ENCODE results near the gene JUNB. TPM values are rescaled to one million over a fixed set of nuclear protein-coding genes. Genes with fewer than 3 reads are reported as not detected.

The JUNB gene
- total and polyA plus RNA-seq, 2 donors, result 107 to 545 TPM

- no peak for DNase-seq (ENCODE audit: extremely low spot score)
- 47% methylated on average over 15 of the region's 15 CpGs for WGBS
- Histone ChIP-seq H3K4me1 (ENCODE audit: insufficient read depth) (no peaks in the 10 kb centered on the region), H3K27ac (ENCODE audit: low read depth) (peak overlapping the region; percentile 65), H3K4me3 (ENCODE audit: low read depth, low read length) (no peak overlapping the region), H3K36me3 (ENCODE audit: insufficient read depth) (no peaks in the 10 kb centered on the region)
Measured at GRCh38 chr19:12779162-12779993, 11.9 kb upstream of the JUNB start.

GRCh38 chr19:12782174-12782423 lies 9.2 kb upstream of the JUNB start:
- no peaks in the 10 kb centered on the region for H3K36me3 ChIP-seq (ENCODE audit: insufficient read depth)
- WGBS, result 3% methylated on average over 12 of the region's 12 CpGs
- peak overlapping the region; percentile 39 for H3K4me3 ChIP-seq (ENCODE audit: low read depth, low read length)
- H3K27ac ChIP-seq (ENCODE audit: low read depth), result peak overlapping the region; percentile 91
- no peak for DNase-seq (ENCODE audit: extremely low spot score)
- no peaks in the 10 kb centered on the region for H3K4me1 ChIP-seq (ENCODE audit: insufficient read depth)

GRCh38 chr19:12782424-12783290 lies 8.6 kb upstream of the JUNB start:
- no peak for DNase-seq (ENCODE audit: extremely low spot score)
- no peaks in the 10 kb centered on the region for H3K4me1 ChIP-seq (ENCODE audit: insufficient read depth)
- peak overlapping the region; percentile 91 for H3K27ac ChIP-seq (ENCODE audit: low read depth)
- 1% methylated on average over 88 of the region's 88 CpGs for WGBS
- H3K4me3 ChIP-seq (ENCODE audit: low read depth, low read length), result peak overlapping the region; percentile 39
- H3K36me3 ChIP-seq (ENCODE audit: insufficient read depth), result no peaks in the 10 kb centered on the region

GRCh38 chr19:12783291-12783848 lies 7.9 kb upstream of the JUNB start:
- H3K4me3 ChIP-seq (ENCODE audit: low read depth, low read length), result peak overlapping the region; percentile 39
- peak overlapping the region; percentile 91 for H3K27ac ChIP-seq (ENCODE audit: low read depth)
- 12% methylated on average over 16 of the region's 16 CpGs for WGBS
- no peaks in the 10 kb centered on the region for H3K4me1 ChIP-seq (ENCODE audit: insufficient read depth)
- DNase-seq (ENCODE audit: extremely low spot score), result no peak
- no peaks in the 10 kb centered on the region for H3K36me3 ChIP-seq (ENCODE audit: insufficient read depth)

- H3K27ac ChIP-seq (ENCODE audit: low read depth), result peak overlapping the region; percentile 91
- H3K36me3 ChIP-seq (ENCODE audit: insufficient read depth), result no peaks in the 10 kb centered on the region
- H3K4me1 ChIP-seq (ENCODE audit: insufficient read depth), result no peaks in the 10 kb centered on the region
- H3K4me3 ChIP-seq (ENCODE audit: low read depth, low read length), result no peak overlapping the region
- DNase-seq (ENCODE audit: extremely low spot score), result no peak
- 20% methylated on average over 19 of the region's 19 CpGs for WGBS
Measured at GRCh38 chr19:12783849-12784393, 7.4 kb upstream of the JUNB start.

- Histone ChIP-seq H3K27ac (ENCODE audit: low read depth) (peak overlapping the region; percentile 91), H3K4me1 (ENCODE audit: insufficient read depth) (no peaks in the 10 kb centered on the region), H3K36me3 (ENCODE audit: insufficient read depth) (no peaks in the 10 kb centered on the region), H3K4me3 (ENCODE audit: low read depth, low read length) (no peak overlapping the region)
- WGBS, result 58% methylated on average over 10 of the region's 10 CpGs
- DNase-seq (ENCODE audit: extremely low spot score), result no peak
Measured at GRCh38 chr19:12784394-12784870, 6.9 kb upstream of the JUNB start.

- no peaks in the 10 kb centered on the region for H3K4me1 ChIP-seq (ENCODE audit: insufficient read depth)
- peak overlapping the region; percentile 91 for H3K27ac ChIP-seq (ENCODE audit: low read depth)
- H3K36me3 ChIP-seq (ENCODE audit: insufficient read depth), result no peaks in the 10 kb centered on the region
- 50% methylated on average over 5 of the region's 5 CpGs for WGBS
- no peak overlapping the region for H3K4me3 ChIP-seq (ENCODE audit: low read depth, low read length)
- no peak for DNase-seq (ENCODE audit: extremely low spot score)
Measured at GRCh38 chr19:12784871-12785430, 6.3 kb upstream of the JUNB start.

GRCh38 chr19:12785431-12786031 lies 5.8 kb upstream of the JUNB start:
- Histone ChIP-seq H3K36me3 (ENCODE audit: insufficient read depth) (no peaks in the 10 kb centered on the region), H3K4me1 (ENCODE audit: insufficient read depth) (no peaks in the 10 kb centered on the region), H3K27ac (ENCODE audit: low read depth) (peak overlapping the region; percentile 85), H3K4me3 (ENCODE audit: low read depth, low read length) (no peak overlapping the region)
- DNase-seq (ENCODE audit: extremely low spot score), result no peak
- 67% methylated on average over 4 of the region's 4 CpGs for WGBS

GRCh38 chr19:12786141-12786870 lies 5.0 kb upstream of the JUNB start:
- H3K4me1 ChIP-seq (ENCODE audit: insufficient read depth), result no peaks in the 10 kb centered on the region
- H3K4me3 ChIP-seq (ENCODE audit: low read depth, low read length), result no peak overlapping the region
- peak overlapping the region; percentile 85 for H3K27ac ChIP-seq (ENCODE audit: low read depth)
- no peaks in the 10 kb centered on the region for H3K36me3 ChIP-seq (ENCODE audit: insufficient read depth)
- WGBS, result 57% methylated on average over 18 of the region's 18 CpGs
- no peak for DNase-seq (ENCODE audit: extremely low spot score)

GRCh38 chr19:12786952-12787351 lies 4.3 kb upstream of the JUNB start:
- no peak overlapping the region for H3K4me3 ChIP-seq (ENCODE audit: low read depth, low read length)
- H3K36me3 ChIP-seq (ENCODE audit: insufficient read depth), result no peaks in the 10 kb centered on the region
- WGBS, result 74% methylated on average over 3 of the region's 3 CpGs
- no peak for DNase-seq (ENCODE audit: extremely low spot score)
- H3K4me1 ChIP-seq (ENCODE audit: insufficient read depth), result no peaks in the 10 kb centered on the region
- peak overlapping the region; percentile 85 for H3K27ac ChIP-seq (ENCODE audit: low read depth)

GRCh38 chr19:12787458-12787857 lies 3.8 kb upstream of the JUNB start:
- Histone ChIP-seq H3K4me1 (ENCODE audit: insufficient read depth) (no peaks in the 10 kb centered on the region), H3K4me3 (ENCODE audit: low read depth, low read length) (no peak overlapping the region), H3K36me3 (ENCODE audit: insufficient read depth) (no peaks in the 10 kb centered on the region), H3K27ac (ENCODE audit: low read depth) (peak overlapping the region; percentile 85)
- no peak for DNase-seq (ENCODE audit: extremely low spot score)
- 65% methylated on average over 10 of the region's 10 CpGs for WGBS

GRCh38 chr19:12788042-12788681 lies 3.1 kb upstream of the JUNB start:
- H3K27ac ChIP-seq (ENCODE audit: low read depth), result peak overlapping the region; percentile 90
- no peak overlapping the region for H3K4me3 ChIP-seq (ENCODE audit: low read depth, low read length)
- no peaks in the 10 kb centered on the region for H3K36me3 ChIP-seq (ENCODE audit: insufficient read depth)
- 32% methylated on average over 4 of the region's 4 CpGs for WGBS
- no peaks in the 10 kb centered on the region for H3K4me1 ChIP-seq (ENCODE audit: insufficient read depth)
- no peak for DNase-seq (ENCODE audit: extremely low spot score)
